Measurements from ENCODE around the gene VAPA. TPM values are rescaled to one million over a fixed set of nuclear protein-coding genes. Genes with fewer than 3 reads are reported as not detected.

Gene VAPA
- total RNA-seq, 3 donors from 2014 or later (not counting 1 experiment from before 2014, with no cell fraction given), result 175 to 186 (median 182) TPM

GRCh38 chr18:9925369-9925768 is 11.6 kb downstream of the VAPA start:
- Mint-ChIP-seq H3K27me3 (ENCODE audit: low read depth in 2 of 2) (no peaks in the 10 kb centered on the region), H3K4me3 (no peak overlapping the region), H3K27ac (no peak overlapping the region), H3K9me3 (no peaks in the 10 kb centered on the region), H3K4me1 (peaks cover 53 to 64% of the 10 kb centered on the region in 2 donors), H3K36me3 (no peaks in the 10 kb centered on the region)
- intact Hi-C loops (cut with micrococcal nuclease), result no loop called here
- Histone ChIP-seq H3K4me1 (ENCODE audit: control insufficient read depth, insufficient read depth, low read length) (peaks cover 7% of the 10 kb centered on the region), H3K27me3 (ENCODE audit: control insufficient read depth, insufficient read depth, low read length) (no peaks in the 10 kb centered on the region), H3K27ac (ENCODE audit: low read length) (no peak overlapping the region), H3K4me3 (ENCODE audit: low read length) (no peak overlapping the region), H3K9me3 (ENCODE audit: control insufficient read depth, insufficient read depth, low read length) (no peaks in the 10 kb centered on the region), H3K36me3 (ENCODE audit: control insufficient read depth, insufficient read depth, low read length) (no peaks in the 10 kb centered on the region)
- TF ChIP-seq, protein P1, sequence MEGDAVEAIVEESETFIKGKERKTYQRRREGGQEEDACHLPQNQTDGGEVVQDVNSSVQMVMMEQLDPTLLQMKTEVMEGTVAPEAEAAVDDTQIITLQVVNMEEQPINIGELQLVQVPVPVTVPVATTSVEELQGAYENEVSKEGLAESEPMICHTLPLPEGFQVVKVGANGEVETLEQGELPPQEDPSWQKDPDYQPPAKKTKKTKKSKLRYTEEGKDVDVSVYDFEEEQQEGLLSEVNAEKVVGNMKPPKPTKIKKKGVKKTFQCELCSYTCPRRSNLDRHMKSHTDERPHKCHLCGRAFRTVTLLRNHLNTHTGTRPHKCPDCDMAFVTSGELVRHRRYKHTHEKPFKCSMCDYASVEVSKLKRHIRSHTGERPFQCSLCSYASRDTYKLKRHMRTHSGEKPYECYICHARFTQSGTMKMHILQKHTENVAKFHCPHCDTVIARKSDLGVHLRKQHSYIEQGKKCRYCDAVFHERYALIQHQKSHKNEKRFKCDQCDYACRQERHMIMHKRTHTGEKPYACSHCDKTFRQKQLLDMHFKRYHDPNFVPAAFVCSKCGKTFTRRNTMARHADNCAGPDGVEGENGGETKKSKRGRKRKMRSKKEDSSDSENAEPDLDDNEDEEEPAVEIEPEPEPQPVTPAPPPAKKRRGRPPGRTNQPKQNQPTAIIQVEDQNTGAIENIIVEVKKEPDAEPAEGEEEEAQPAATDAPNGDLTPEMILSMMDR (IDR thresholded peaks at IDR 0.05), result no peak
- DNase-seq (no peak), ATAC-seq (no peak)
- WGBS (ENCODE audit: insufficient coverage), result no CpG with 5 or more reads among the region's 1 CpG

DNA sequence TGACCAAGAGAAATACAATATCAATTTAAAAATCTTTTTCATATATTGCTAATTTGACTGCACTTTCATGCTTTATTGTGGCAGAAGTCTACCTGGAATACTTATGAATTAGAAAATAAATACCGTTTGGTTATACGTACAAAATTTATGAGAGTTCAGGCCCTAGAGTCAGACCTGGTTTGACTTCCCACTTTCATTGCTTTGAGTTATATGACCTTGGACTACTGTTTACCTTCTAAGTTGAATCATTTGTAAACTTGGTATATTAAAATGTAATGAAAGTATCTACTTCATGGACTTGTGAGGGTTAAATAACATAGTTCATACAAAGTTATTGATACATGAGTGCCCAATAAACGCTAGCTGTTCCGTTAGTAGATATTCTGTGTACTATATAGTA is 12.0 kb downstream of the VAPA start:
- Mint-ChIP-seq H3K36me3 (no peaks in the 10 kb centered on the region), H3K27ac (peak overlapping the region in 1 of 2 donors; percentile 48), H3K27me3 (ENCODE audit: low read depth in 2 of 2) (no peaks in the 10 kb centered on the region), H3K9me3 (no peaks in the 10 kb centered on the region), H3K4me1 (peaks cover 53 to 67% of the 10 kb centered on the region in 2 donors), H3K4me3 (no peak overlapping the region)
- intact Hi-C loops (cut with micrococcal nuclease), result no loop called here
- Histone ChIP-seq H3K27me3 (ENCODE audit: control insufficient read depth, insufficient read depth, low read length) (no peaks in the 10 kb centered on the region), H3K4me1 (ENCODE audit: control insufficient read depth, insufficient read depth, low read length) (peaks cover 3% of the 10 kb centered on the region), H3K9me3 (ENCODE audit: control insufficient read depth, insufficient read depth, low read length) (no peaks in the 10 kb centered on the region), H3K4me3 (ENCODE audit: low read length) (no peak overlapping the region), H3K27ac (ENCODE audit: low read length) (no peak overlapping the region), H3K36me3 (ENCODE audit: control insufficient read depth, insufficient read depth, low read length) (no peaks in the 10 kb centered on the region)
- DNase-seq, result no peak
- TF ChIP-seq, protein P1 (IDR thresholded peaks at IDR 0.05), result no peak
- no peak for ATAC-seq
- 75% methylated on average over 2 of the region's 4 CpGs for WGBS (ENCODE audit: insufficient coverage)

GRCh38 chr18:9926223-9926894 is 12.5 kb downstream of the VAPA start:
- H3K4me1 ChIP-seq (ENCODE audit: control insufficient read depth, insufficient read depth, low read length), result peaks cover 3% of the 10 kb centered on the region
- Mint-ChIP-seq H3K4me3 (no peak overlapping the region), H3K27me3 (ENCODE audit: low read depth in 2 of 2) (no peaks in the 10 kb centered on the region), H3K4me1 (peaks cover 58 to 71% of the 10 kb centered on the region in 2 donors), H3K9me3 (no peaks in the 10 kb centered on the region), H3K27ac (peak overlapping the region; percentile 48 to 72), H3K36me3 (no peaks in the 10 kb centered on the region)
- no peaks in the 10 kb centered on the region for H3K9me3 ChIP-seq (ENCODE audit: control insufficient read depth, insufficient read depth, low read length)
- H3K27ac ChIP-seq (ENCODE audit: low read length), result no peak overlapping the region
- no peaks in the 10 kb centered on the region for H3K36me3 ChIP-seq (ENCODE audit: control insufficient read depth, insufficient read depth, low read length)
- H3K4me3 ChIP-seq (ENCODE audit: low read length), result no peak overlapping the region
- DNase-seq, result no peak
- TF ChIP-seq, protein P1 (IDR thresholded peaks at IDR 0.05), result no peak
- no peaks in the 10 kb centered on the region for H3K27me3 ChIP-seq (ENCODE audit: control insufficient read depth, insufficient read depth, low read length)
- intact Hi-C loops (cut with micrococcal nuclease), result no loop called here
- WGBS (ENCODE audit: insufficient coverage), result 76% methylated on average over 2 of the region's 2 CpGs
- ATAC-seq, result peak in 2 of 3 donors; percentile 17 to 24

DNA sequence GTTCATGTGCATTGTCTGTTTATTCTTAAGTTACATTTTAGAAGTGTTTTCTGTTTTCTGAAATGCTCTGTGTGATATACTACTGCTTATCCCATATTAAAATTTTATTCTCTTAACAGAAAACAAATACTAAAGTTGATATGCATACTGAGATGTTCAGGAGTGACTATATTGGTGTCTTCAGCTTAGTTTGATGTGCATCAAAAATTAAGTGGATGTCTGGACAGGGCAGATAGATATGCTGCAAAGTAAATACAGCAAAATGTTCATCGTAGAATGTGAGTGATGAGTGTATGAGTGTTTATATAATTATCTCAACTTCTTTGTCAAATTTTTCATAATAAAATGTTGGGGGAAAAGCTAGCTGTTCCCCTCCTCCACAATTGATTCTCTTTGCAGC is 13.2 kb downstream of the VAPA start:
- Histone ChIP-seq H3K4me3 (ENCODE audit: low read length) (no peak overlapping the region), H3K27ac (ENCODE audit: low read length) (no peak overlapping the region), H3K27me3 (ENCODE audit: control insufficient read depth, insufficient read depth, low read length) (no peaks in the 10 kb centered on the region), H3K9me3 (ENCODE audit: control insufficient read depth, insufficient read depth, low read length) (no peaks in the 10 kb centered on the region), H3K4me1 (ENCODE audit: control insufficient read depth, insufficient read depth, low read length) (peaks cover 3% of the 10 kb centered on the region), H3K36me3 (ENCODE audit: control insufficient read depth, insufficient read depth, low read length) (no peaks in the 10 kb centered on the region)
- Mint-ChIP-seq H3K36me3 (no peaks in the 10 kb centered on the region), H3K4me3 (peak overlapping the region; percentile 19), H3K27ac (peak overlapping the region; percentile 72 to 74), H3K9me3 (no peaks in the 10 kb centered on the region), H3K4me1 (peaks cover 61 to 74% of the 10 kb centered on the region in 2 donors), H3K27me3 (ENCODE audit: low read depth in 2 of 2) (no peaks in the 10 kb centered on the region)
- TF ChIP-seq, protein P1 (IDR thresholded peaks at IDR 0.05), result no peak
- intact Hi-C loops (cut with micrococcal nuclease), result no loop called here
- WGBS (ENCODE audit: insufficient coverage), result no CpG with 5 or more reads among the region's 1 CpG
- no peak for DNase-seq
- ATAC-seq, result no peak
